Stimulated activated CD4-positive, alpha-beta T cell treated with anti-CD3 and anti-CD28 coated beads, Interleukin-12 subunit alpha, Interleukin-12 subunit beta, amount 100 ng/mL, for 4 hours (primary cell): ENCODE results near the gene ATIC.
"Not testable (repeated sequence)": the region's sequence is repeated elsewhere in the genome, so short reads cannot be mapped to it uniquely, and the experiment has no call there.

Source experiments
- DNase-seq: peaks from one replicate; pipeline ENCODE4 v3.0.0-alpha.2; 2020

ATIC gene

DNA sequence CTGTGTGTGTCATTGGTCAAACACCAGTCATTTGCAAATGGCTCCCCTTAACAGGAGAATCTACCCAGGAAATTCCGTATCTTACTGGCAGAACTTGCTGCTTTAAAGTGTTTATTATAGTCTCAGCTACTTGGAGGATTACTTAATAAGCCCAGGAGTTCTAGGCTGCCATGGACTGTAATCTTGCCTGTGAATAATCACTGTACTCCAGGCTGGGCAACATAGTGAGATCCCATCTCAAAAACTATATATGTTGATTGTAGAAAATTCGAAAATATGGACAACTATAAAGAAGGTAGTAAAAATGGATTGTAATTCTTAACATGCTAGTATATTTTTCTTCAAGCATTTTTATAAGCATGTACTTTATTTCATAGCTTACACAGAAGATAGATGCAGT is 4.5 kb downstream of the ATIC start:
- DNase-seq, result no peak

DNA sequence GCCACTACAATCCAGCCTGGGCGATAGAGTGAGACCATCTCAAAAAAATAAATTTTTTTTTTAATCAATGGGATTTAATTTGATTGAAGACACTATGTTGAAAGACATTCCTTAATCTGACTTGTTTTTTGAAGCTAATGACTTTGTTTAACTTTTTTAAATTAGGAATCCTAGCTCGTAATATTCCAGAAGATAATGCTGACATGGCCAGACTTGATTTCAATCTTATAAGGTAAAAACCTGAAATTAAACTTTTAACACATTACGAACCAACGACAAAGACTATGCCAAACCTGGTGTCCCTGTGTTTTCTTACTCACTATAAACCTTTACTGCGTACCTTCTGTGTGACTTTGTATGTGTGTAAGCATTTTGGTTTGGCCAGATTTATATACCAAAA is 7.6 kb downstream of the ATIC start:
- no peak for DNase-seq

DNA sequence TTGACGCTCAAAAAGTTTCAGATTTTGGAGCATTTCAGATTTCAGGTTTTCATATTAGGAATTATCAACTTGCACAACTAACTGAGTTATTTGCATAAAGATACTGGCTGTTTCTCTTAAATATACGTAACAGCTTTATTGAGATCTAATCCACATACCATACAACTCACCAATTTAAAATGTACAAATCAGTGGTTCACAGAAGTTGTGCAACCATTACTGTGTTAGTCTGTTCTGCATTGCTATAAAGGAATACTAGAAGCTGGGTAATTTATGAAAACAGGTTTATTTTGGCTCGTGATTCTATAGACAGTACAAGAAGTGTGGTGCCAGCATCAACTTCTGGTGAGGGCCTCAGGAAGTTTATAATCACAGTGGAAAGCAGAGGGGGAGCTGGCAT is 8.2 kb downstream of the ATIC start:
- no peak for DNase-seq

DNA sequence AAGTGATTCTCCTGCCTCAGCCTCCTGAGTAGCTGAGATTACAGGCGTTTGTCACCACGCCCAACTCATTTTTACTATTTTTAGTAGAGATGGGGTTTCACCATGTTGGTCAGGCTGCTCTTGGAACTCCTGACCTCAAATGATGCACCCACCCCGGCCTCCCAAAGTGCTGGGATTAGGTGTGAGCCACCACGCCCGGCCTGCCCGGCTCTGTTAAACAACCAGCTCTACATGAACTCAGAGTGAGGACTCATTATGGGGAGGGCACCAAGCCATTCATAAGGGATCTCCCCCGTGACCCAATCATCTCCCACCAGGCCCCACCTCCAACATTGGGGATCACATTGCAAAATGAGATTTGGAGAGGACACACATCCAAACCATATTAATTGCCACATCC is 8.8 kb downstream of the ATIC start:
- DNase-seq, result no peak

- no peak for DNase-seq
Measured at GRCh38 chr2:215324811-215325210, 13.0 kb downstream of the ATIC start.

GRCh38 chr2:215328066-215328465 is 16.2 kb downstream of the ATIC start:
- no peak for DNase-seq

DNA sequence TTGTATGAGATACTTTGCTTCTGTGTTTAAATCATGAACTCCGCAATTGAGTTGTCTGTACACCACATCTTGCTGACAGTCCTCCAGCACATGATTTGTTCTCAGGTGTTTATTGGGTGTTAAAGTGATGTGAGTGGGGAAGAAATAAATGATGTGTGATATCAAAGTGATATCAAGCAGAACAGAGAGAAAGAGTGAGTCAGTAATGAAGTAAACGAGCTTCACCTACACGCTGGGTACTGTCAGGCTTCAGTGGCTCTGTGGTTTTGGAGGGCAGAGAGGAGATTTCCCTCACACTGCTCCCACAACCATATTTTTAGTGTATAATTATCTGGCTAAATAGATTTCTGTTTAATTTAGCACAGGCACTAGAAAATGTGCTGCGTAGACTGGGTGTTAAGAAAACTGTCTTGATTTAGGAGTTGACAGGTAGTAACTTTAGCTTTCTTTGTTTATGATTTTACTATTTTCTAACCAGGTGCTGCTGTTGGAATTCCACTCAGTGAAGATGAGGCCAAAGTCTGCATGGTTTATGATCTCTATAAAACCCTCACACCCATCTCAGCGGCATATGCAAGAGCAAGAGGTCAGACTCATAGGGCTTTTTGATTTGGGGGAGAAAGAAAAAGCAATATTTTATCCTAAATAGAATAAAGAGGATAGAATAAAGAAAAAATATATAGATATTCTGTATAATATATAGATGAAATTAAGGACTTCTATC is 21.2 kb downstream of the ATIC start:
- DNase-seq, result no peak

- no peak for DNase-seq
Measured at GRCh38 chr2:215338883-215339679, 27.2 kb downstream of the ATIC start.

- DNase-seq, result no peak
Measured at GRCh38 chr2:215347878-215348277, 36.0 kb downstream of the ATIC start.

DNA sequence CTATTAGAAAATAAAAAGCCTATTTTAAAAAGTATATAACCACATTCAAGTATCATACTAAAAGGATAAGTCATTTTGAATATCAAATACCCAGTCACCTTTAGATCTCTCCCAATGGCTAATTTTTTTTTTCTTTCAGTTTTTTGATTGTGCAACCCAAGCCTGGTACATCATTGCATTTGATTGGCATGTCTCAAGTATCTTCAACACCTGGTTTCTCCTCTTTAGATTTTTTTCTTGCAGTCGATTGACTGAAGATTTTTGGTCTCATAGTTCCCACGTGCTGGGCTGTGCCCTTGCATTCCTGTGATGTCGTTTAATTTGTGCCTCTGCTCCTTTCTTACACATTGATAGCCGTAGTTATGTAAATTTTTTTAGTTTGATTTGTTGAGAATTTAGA is 40.7 kb downstream of the ATIC start:
- no peak for DNase-seq

- DNase-seq, result no peak
Measured at GRCh38 chr2:215354771-215355695, 43.2 kb downstream of the ATIC start.

GRCh38 chr2:215355801-215356200 is 43.9 kb downstream of the ATIC start:
- no peak for DNase-seq

- no peak for DNase-seq
Measured at GRCh38 chr2:215356334-215356947, 44.6 kb downstream of the ATIC start.

GRCh38 chr2:215356948-215357461 is 45.1 kb downstream of the ATIC start:
- no peak for DNase-seq

GRCh38 chr2:215357660-215358059 is 45.8 kb downstream of the ATIC start:
- DNase-seq, result no peak

- no peak for DNase-seq
Measured at GRCh38 chr2:215358312-215358845, 46.5 kb downstream of the ATIC start.

DNA sequence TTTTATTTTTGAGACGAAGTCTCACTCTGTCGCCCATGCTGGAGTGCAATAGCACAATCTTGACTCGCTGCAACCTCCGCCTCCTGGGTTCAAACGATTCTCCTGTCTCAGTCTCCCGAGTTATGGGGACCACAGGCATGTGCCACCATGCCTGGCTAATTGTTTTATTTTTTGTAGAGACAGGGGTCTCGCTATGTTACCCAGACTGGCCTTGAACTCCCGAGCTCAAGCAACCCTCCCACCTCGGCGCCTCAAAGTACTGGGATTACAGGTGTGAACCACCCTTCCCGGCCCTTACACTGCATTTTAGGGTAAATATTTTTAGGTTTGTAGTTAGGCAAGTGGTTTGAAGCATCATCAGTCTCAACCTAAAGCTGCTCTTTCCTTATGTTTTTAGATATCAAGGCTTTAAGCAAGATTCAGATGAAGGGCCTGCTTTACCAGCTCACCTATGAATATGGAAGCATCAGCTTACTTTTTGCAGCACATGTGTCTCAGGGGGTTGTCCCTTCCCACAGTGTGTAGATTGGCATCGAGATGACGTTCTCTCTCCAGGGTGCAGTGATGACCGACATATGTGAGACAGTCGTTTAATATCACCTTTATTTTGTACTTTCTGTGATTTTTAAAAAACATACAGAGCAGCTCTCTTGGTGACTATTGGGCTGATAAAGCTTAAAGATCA is 47.2 kb downstream of the ATIC start:
- DNase-seq, result no peak

- no peak for DNase-seq
Measured at GRCh38 chr2:215359576-215359922, 47.7 kb downstream of the ATIC start.

DNA sequence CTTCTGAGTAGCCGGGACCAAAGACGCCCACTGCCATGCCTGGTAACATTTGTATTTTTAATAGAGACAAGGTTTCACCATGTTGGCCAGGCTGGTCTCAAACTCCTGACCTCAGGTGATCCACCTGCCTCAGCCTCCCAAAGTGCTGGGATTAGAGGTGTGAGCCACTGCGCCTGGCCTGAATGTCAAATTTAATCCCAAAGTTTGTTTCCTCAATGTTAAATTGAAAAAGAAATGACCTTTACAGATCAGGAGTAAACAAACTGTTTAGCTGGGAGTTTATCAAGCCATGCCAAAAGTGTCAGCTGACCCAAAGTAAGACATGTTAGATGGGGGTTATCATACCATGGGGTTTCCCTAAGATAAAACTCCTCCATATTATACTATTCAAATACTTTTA is 48.2 kb downstream of the ATIC start:
- DNase-seq, result not testable (repeated sequence)

DNA sequence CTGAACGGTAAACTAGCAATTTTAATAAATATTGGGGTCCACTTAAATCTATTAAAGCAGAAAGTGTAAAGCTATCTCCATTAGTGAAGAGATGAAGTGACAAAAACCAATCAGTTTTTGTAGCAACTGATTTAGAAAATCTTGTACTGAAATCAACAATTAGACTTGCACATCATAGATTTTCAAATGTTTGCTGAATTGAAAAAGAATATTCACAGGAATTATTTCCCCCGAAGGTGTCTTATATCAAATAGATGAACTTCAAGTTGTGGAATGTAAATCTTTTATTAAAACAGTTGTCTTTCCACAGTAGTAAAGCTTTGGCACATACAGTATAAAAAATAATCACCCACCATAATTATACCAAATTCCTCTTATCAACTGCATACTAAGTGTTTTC is 48.7 kb downstream of the ATIC start:
- no peak for DNase-seq

- no peak for DNase-seq
Measured at GRCh38 chr2:215361211-215361875, 49.5 kb downstream of the ATIC start.
